ENCODE measurements around the gene TOB2. TPM values are rescaled to one million over a fixed set of nuclear protein-coding genes. Genes with fewer than 3 reads are reported as not detected.

TOB2 gene
- total RNA-seq, 1 donor from 2014 or later = 46.4 TPM

DNA sequence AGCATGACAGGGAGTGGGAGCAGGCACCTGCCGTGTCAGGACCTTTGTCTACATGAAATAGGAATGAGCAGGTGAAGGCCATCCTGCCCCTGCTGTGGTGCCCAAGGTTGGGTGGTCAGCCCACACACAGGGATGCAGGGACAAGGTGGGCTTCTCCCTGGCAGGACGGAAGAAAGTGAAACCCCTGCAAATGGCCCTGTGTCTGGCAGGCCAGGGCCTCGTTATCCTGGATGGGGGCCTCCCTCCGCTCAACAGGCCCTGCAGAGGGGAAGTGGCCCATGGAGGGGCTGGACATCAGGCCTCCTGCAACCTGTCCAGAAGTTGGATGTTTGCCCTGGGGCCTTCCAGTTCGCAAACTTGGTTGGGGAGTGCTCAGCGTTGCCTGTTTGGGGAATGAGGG is 14.9 kb downstream of the TOB2 start:
- intact Hi-C loops (cut with micrococcal nuclease) = no loop called here
- H3K27ac Mint-ChIP-seq = no peak overlapping the region
- no peak overlapping the region for H3K4me3 Mint-ChIP-seq
- H3K4me1 Mint-ChIP-seq (ENCODE audit: low read depth) = peaks cover 4% of the 10 kb centered on the region
- no peaks in the 10 kb centered on the region for H3K9me3 Mint-ChIP-seq
- H3K36me3 Mint-ChIP-seq (ENCODE audit: low read depth) = peaks cover 30% of the 10 kb centered on the region
- no peaks in the 10 kb centered on the region for H3K27me3 Mint-ChIP-seq (ENCODE audit: insufficient read depth)
- DNase-seq (ENCODE audit: low spot score) = no peak

DNA sequence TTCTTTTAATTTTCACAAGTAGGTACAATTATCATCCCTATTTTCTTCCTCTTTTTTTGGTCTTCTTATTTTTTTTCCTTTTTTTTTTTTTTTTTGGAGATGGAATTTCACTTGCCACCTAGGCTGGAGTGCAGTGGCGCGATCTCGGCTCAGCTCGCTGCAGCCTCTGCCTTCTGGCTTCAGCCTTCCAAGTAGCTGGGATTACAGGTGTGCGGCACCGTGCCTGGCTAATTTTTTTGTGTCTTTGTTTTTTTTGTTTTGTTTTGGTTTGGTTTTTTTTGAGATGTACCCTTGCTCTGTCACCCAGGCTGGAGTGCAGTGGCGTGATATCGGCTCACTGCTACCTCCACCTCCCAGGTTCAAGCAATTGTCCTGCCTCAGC is 16.7 kb downstream of the TOB2 start:
- no peak for DNase-seq (ENCODE audit: low spot score)
- Mint-ChIP-seq H3K36me3 (ENCODE audit: low read depth) (peaks cover 20% of the 10 kb centered on the region), H3K4me3 (no peak overlapping the region), H3K9me3 (no peaks in the 10 kb centered on the region), H3K4me1 (ENCODE audit: low read depth) (peaks cover 13% of the 10 kb centered on the region), H3K27ac (no peak overlapping the region), H3K27me3 (ENCODE audit: insufficient read depth) (no peaks in the 10 kb centered on the region)
- intact Hi-C loops (cut with micrococcal nuclease) = no loop called here

DNA sequence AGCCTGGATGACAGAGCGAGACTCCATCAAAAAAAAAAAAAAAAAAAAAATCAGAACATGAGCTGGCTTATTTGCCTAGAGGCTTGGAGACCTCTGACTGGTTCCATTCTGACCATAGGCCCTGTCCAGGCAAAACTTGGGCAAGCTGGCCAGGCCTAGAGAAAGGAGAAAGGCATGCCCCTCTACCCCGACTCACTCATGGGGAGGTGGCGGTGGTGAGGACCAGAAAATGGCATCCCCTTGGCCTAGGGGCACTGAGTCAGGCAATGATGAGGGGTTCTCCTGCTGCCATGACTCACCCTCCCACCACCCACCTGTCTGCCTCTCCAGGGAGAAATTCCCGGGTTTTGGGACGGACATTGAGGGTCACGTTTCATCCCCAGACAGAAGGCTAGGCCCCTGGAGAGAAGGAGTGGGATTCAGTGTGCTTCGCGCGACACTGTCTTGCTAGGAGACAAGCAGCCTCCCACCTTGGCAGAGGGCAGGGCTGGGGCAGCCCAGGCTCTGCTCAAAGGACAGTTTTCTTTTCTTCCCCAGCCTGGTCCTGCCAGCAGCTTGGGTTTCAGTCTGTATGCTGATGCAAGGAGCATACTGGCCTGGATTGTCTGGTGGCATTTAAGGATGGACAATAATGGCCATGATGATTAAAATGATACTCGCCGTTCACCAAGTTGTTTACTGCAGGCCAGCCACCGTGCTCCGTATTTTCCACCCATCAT is 17.2 kb downstream of the TOB2 start:
- Mint-ChIP-seq H3K4me3 (no peak overlapping the region), H3K9me3 (no peaks in the 10 kb centered on the region), H3K36me3 (ENCODE audit: low read depth) (peaks cover 20% of the 10 kb centered on the region), H3K27me3 (ENCODE audit: insufficient read depth) (no peaks in the 10 kb centered on the region), H3K27ac (no peak overlapping the region), H3K4me1 (ENCODE audit: low read depth) (peaks cover 13% of the 10 kb centered on the region)
- intact Hi-C loops (cut with micrococcal nuclease) = no loop called here
- DNase-seq (ENCODE audit: low spot score) = no peak

DNA sequence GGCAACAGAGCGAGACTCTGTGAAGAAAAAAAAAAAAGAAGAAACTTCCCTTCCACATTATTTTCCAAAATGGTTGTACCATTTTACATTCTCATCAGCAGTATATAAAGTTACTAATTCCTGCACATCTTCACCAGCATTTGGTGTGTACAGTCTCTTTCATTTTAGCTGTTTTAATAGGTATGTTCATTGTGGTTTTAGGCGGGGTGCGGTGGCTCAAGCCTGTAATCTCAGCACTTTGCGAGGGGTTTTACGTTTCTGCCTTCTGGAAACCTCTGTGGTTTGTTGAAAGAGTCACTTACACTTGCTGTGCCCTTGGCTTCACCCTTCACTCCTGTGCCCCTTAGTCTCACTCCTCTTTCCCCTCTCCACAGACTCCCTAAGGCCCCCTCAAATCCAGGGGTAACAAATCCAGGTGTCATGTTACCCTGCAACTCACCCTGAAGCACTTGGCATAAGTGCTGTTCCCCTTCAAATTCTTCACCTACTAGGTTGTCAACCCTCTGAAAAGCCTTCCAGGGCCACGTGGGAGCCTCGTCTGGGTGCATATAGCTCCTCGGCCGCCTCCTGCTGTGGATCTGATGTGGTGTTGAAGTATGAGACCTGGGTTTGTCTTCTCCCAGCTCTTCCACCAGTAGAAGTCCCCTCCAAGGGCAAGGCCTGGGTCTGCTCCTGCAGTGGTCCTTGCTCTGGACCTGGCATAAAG is 20.8 kb downstream of the TOB2 start:
- intact Hi-C loops (cut with micrococcal nuclease) = no loop called here
- Mint-ChIP-seq H3K4me3 (no peak overlapping the region), H3K27me3 (ENCODE audit: insufficient read depth) (no peaks in the 10 kb centered on the region), H3K27ac (peak overlapping the region; percentile 10), H3K9me3 (no peaks in the 10 kb centered on the region), H3K36me3 (ENCODE audit: low read depth) (peaks cover 7% of the 10 kb centered on the region), H3K4me1 (ENCODE audit: low read depth) (peaks cover 13% of the 10 kb centered on the region)
- DNase-seq (ENCODE audit: low spot score) = peak; percentile 42

DNA sequence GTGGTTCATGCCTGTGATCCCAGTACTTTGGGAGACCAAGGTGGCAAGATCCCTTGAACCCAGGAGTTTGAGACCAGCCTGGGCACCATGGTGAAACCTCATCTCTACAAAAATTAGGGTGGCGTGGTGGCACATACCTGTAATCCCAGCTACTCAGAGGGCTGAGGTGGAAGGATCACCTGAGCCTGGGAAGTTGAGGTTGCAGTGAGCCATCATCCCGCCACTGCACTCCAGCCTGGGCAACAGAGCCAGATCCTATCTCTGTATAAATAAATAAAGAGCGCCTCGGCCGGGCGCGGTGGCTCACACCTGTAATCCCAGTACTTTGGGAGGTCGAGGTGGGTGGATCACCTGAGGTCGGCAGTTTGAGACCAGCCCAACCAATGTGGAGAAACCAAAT is 27.9 kb downstream of the TOB2 start:
- H3K4me3 Mint-ChIP-seq = no peak overlapping the region
- intact Hi-C loops (cut with micrococcal nuclease) = no loop called here
- no peaks in the 10 kb centered on the region for H3K36me3 Mint-ChIP-seq (ENCODE audit: low read depth)
- no peaks in the 10 kb centered on the region for H3K27me3 Mint-ChIP-seq (ENCODE audit: insufficient read depth)
- peaks cover 18% of the 10 kb centered on the region for H3K4me1 Mint-ChIP-seq (ENCODE audit: low read depth)
- no peak overlapping the region for H3K27ac Mint-ChIP-seq
- DNase-seq (ENCODE audit: low spot score) = no peak
- no peaks in the 10 kb centered on the region for H3K9me3 Mint-ChIP-seq

DNA sequence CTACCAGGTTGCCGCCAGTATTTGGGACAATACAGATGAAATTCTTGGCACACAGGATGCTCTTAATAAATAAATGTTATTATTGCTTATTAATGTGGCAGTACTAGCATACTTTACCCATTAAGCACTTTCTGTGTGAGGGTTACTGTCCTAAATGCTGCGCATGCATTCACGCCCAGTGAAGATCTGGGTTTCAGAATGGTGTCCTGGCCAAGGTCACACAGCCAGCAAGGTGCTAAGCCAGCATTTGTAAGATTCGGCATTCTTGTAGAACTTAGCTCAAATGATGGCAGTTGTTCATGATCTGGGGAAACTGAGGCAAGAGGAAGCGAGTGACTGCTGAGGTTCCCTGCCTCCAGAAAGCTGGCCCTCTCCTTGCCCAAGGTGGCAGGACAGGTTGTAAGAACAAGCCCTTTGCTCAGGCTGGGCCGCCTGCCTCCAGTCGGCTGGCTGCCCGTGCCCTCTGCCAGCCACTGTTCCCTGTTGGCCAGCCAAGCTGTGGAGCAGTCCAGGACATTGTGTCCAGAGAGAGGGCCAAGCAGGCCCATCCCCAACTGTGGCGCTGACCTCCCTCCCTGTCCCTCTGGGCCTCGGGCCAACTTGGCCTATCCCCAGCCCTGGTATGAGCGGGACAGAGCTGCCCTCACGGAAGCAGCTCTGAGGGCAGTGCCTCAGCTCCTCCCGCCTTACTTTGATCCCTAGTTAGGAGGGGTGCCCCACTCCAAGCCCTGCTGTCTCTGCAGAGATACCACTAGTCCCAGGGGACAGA is 28.8 kb downstream of the TOB2 start:
- H3K4me1 Mint-ChIP-seq (ENCODE audit: low read depth) = peaks cover 18% of the 10 kb centered on the region
- DNase-seq (ENCODE audit: low spot score) = no peak
- no peaks in the 10 kb centered on the region for H3K9me3 Mint-ChIP-seq
- intact Hi-C loops (cut with micrococcal nuclease) = no loop called here
- no peak overlapping the region for H3K4me3 Mint-ChIP-seq
- H3K27me3 Mint-ChIP-seq (ENCODE audit: insufficient read depth) = no peaks in the 10 kb centered on the region
- H3K36me3 Mint-ChIP-seq (ENCODE audit: low read depth) = no peaks in the 10 kb centered on the region
- no peak overlapping the region for H3K27ac Mint-ChIP-seq

DNA sequence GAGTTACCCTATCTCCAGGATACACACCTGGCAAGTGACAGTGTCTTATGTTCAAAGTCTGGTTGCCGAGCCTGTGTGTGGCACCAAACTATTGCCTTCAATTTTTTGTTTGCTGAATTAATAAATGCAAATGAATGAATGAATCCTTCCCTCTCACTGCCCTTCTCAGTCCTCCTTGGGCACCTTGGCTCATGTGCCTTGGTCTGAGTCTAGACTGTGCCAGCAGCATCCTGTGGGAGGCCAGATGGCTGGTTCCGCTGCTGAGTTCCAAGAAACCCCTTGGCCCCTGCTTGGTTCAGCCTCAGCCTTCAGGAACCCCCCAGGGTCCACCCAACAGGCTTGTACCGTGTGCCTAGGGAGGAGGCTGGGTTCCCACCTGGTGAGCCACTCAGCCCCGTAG is 31.0 kb downstream of the TOB2 start:
- H3K4me1 Mint-ChIP-seq (ENCODE audit: low read depth) = peaks cover 30% of the 10 kb centered on the region
- intact Hi-C loops (cut with micrococcal nuclease) = no loop called here
- no peaks in the 10 kb centered on the region for H3K27me3 Mint-ChIP-seq (ENCODE audit: insufficient read depth)
- H3K36me3 Mint-ChIP-seq (ENCODE audit: low read depth) = no peaks in the 10 kb centered on the region
- H3K4me3 Mint-ChIP-seq = peak overlapping the region; percentile 91
- no peaks in the 10 kb centered on the region for H3K9me3 Mint-ChIP-seq
- no peak for DNase-seq (ENCODE audit: low spot score)
- H3K27ac Mint-ChIP-seq = no peak overlapping the region

DNA sequence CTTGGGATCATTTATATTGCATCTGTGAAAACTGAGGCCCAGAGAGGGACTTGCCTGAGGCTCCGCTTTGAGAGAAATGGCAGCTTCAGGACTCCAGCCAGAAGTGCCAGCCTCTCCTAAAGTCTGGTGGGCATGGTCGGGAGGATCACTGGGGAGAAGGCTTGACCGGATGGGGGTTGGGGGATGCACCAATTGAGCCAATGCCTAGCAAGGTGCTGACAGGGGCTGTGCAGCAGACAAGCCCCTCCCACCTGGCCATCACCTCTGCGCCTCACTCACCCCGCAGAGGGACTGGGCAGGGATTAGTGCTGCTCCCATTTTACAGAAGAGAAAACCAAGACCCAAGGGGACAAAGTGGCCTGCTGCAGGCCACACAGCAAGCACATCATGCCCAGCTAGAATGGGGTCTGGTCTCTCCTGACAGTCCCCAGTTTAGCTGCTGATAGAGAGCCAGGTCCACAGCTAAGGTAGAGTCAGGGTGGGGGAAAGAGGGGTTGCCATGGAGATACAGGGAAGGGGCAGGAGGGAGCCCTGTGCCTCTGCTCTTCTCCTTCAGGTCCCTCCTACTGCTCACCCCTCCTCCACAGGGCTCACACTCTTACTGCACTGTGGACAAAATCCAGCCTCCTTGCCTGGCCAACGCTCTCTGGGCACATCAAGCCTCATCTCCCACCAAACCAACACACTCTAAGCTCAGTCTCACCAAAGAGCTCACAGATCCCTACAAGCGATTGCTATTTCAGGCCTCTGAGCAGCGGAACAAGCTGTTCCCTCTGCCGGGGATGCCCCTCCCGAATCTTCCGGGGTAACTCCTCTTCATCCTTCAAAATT is 35.4 kb downstream of the TOB2 start:
- Mint-ChIP-seq H3K27ac (peak overlapping the region; percentile 57), H3K9me3 (no peaks in the 10 kb centered on the region)

DNA sequence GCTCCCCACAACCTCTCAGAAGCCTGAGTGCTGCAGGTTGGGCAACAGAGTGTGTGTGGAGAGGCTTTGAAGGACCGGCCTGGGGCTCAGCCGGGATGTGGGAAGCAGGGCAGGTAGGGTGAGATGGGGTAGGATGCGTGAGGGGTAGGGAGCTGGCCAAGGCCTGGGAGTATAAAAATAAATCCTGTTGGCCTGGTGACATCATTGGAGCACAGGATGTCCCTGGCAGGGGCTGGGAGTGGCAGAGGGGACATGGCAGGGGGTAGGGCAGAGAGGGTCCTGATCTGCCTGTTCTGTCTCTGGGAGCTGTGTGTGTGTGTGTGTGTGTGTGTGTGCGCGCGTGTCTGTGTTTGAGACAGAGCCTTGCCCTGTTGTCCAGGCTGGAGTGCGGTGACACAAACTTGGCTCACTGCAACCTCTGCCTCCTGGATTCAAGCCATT is 36.3 kb downstream of the TOB2 start:
- intact Hi-C loops (cut with micrococcal nuclease) = no loop called here
- peaks cover 29% of the 10 kb centered on the region for H3K4me1 Mint-ChIP-seq (ENCODE audit: low read depth)
- H3K27ac Mint-ChIP-seq = peak overlapping the region; percentile 79
- no peak overlapping the region for H3K4me3 Mint-ChIP-seq
- H3K27me3 Mint-ChIP-seq (ENCODE audit: insufficient read depth) = no peaks in the 10 kb centered on the region
- no peak for DNase-seq (ENCODE audit: low spot score)
- H3K36me3 Mint-ChIP-seq (ENCODE audit: low read depth) = no peaks in the 10 kb centered on the region
- H3K9me3 Mint-ChIP-seq = no peaks in the 10 kb centered on the region

More for the DNA sequence above, 35.4 kb downstream of the TOB2 start:
- H3K4me1 Mint-ChIP-seq (ENCODE audit: low read depth) = peaks cover 33% of the 10 kb centered on the region
- peak overlapping the region; percentile 42 for H3K4me3 Mint-ChIP-seq
- DNase-seq (ENCODE audit: low spot score) = no peak
- no peaks in the 10 kb centered on the region for H3K36me3 Mint-ChIP-seq (ENCODE audit: low read depth)
- no peaks in the 10 kb centered on the region for H3K27me3 Mint-ChIP-seq (ENCODE audit: insufficient read depth)
- intact Hi-C loops (cut with micrococcal nuclease) = no loop called here

DNA sequence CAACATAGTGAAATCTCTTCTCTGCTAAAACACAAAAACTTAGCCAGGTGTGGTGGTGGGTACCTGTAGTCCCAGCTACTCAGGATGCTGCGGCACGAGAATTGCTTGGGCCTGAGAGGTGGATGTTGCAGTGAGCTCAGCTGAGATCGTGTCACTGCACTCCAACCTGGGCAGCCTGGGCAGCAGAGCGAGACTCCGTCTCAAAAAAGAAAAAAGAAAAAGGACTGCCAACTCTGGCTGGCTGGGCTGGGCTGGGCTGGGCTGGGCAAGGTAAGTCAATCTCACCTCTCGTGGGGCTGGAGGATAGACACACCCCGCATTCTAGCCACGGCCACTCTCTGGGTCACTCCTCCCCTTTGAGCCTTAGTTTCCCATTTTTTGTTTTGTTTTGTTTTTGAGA is 37.9 kb downstream of the TOB2 start:
- no peak overlapping the region for H3K4me3 Mint-ChIP-seq
- H3K27ac Mint-ChIP-seq = no peak overlapping the region
- no peaks in the 10 kb centered on the region for H3K27me3 Mint-ChIP-seq (ENCODE audit: insufficient read depth)
- peaks cover 20% of the 10 kb centered on the region for H3K4me1 Mint-ChIP-seq (ENCODE audit: low read depth)
- intact Hi-C loops (cut with micrococcal nuclease) = no loop called here
- H3K36me3 Mint-ChIP-seq (ENCODE audit: low read depth) = no peaks in the 10 kb centered on the region
- no peaks in the 10 kb centered on the region for H3K9me3 Mint-ChIP-seq
- DNase-seq (ENCODE audit: low spot score) = no peak

DNA sequence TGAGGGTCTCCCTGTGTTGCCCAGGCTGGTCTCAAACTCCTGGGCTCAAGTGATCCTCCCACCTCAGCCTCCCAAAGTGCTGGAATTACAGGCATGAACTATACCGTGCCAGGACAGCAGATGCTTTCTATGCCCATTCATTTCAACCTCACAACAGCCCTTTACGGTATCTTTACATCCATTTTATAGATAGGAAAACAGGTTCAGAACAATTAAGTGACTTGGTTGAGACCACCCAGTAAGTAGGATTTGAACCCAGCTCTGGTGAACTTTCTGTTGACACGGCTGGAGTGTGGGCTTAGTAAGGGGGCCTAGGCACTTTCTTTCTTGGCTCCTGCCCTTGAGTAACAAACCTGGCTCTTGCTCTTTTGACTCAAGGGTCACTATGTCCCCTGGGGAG is 39.2 kb downstream of the TOB2 start:
- Mint-ChIP-seq H3K36me3 (ENCODE audit: low read depth) (no peaks in the 10 kb centered on the region), H3K27me3 (ENCODE audit: insufficient read depth) (no peaks in the 10 kb centered on the region), H3K27ac (peak overlapping the region; percentile 18), H3K4me3 (no peak overlapping the region), H3K4me1 (ENCODE audit: low read depth) (peaks cover 19% of the 10 kb centered on the region), H3K9me3 (no peaks in the 10 kb centered on the region)
- DNase-seq (ENCODE audit: low spot score) = no peak
- intact Hi-C loops (cut with micrococcal nuclease) = no loop called here

DNA sequence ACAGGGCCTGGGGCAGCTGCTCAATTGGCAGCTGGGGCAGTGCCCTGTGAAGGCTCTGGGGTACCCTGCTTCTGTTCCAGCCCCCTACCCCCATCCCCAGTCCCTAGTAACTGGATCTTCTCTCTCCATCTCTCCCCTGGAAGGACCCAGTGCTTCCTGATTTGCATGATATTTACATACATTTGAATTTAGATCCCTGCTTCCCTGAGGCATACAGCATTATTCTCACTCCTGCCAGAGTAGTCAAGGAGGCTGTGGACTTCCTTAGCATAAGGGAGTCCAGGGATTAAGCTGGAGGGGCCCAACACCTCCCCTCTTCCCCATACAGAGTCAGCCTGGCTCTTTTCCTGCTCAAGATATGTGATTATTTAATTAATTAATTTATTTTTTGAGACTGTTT is 40.2 kb downstream of the TOB2 start:
- H3K27me3 Mint-ChIP-seq (ENCODE audit: insufficient read depth) = peaks cover 2% of the 10 kb centered on the region
- peaks cover 12% of the 10 kb centered on the region for H3K4me1 Mint-ChIP-seq (ENCODE audit: low read depth)
- intact Hi-C loops (cut with micrococcal nuclease) = no loop called here
- H3K4me3 Mint-ChIP-seq = no peak overlapping the region
- no peaks in the 10 kb centered on the region for H3K9me3 Mint-ChIP-seq
- H3K36me3 Mint-ChIP-seq (ENCODE audit: low read depth) = no peaks in the 10 kb centered on the region
- DNase-seq (ENCODE audit: low spot score) = no peak
- H3K27ac Mint-ChIP-seq = no peak overlapping the region

All from activated T-helper 1 cell treated with anti-CD3 and anti-CD28 coated beads, Interleukin-12 subunit alpha, Interleukin-12 subunit beta, Interleukin-2, Interleukin-4 antibody, amounts not matched to agents 30 ng/mL and 10 ng/mL and 1 ng/mL, durations not matched to agents 14 hours and 24 hours and 36 hours (primary cell).